SH-SY5Y (cell line): ENCODE results near the gene C8A.

Experiments
- GATA2 ChIP-seq: IDR thresholded peaks from 2 replicates; pipeline ENCODE4 v1.6.1; 2011; ENCODE audit warnings: mild to moderate bottlenecking, low read depth, low read length
- GATA3 ChIP-seq: IDR thresholded peaks from 2 replicates; pipeline ENCODE4 v1.6.1; 2011; ENCODE audit warnings: low read depth, mild to moderate bottlenecking, low read length, moderate library complexity

- no peak for TF ChIP-seq GATA3
- TF ChIP-seq GATA2, result no peak
Measured at GRCh38 chr1:56824271-56824670, 30.3 kb upstream of the C8A start.
